Measurements from ENCODE around the gene SLC38A11. TPM values are rescaled to one million over a fixed set of nuclear protein-coding genes. Genes with fewer than 3 reads are reported as not detected.

Gene SLC38A11
- total and polyA plus RNA-seq, 10 of the 15 experiments (the other 5 are each of a cell fraction or from before 2014, with no cell fraction given): not detected

GRCh38 chr2:164903204-164903603, 52.1 kb downstream of the SLC38A11 start:
- Histone ChIP-seq H4K20me1 (ENCODE audit: control insufficient read depth, insufficient read depth) (no peaks in the 10 kb centered on the region), H3K27ac (ENCODE audit: control insufficient read depth, insufficient read depth) (no peak overlapping the region), H3K9ac (ENCODE audit: control insufficient read depth, insufficient read depth, low read length) (no peak overlapping the region), H2AFZ (ENCODE audit: control insufficient read depth, low read depth, low read length) (no peak overlapping the region), H3K4me1 (ENCODE audit: control insufficient read depth, insufficient read depth, low read length) (no peaks in the 10 kb centered on the region), H3K4me2 (ENCODE audit: control insufficient read depth, insufficient read depth) (no peak overlapping the region), H3K36me3 (ENCODE audit: control insufficient read depth in 2 of 2, insufficient read depth in 2 of 2, low read length in 1 of 2) (no peaks in the 10 kb centered on the region), H3K9me3 (replicated peaks; ENCODE audit: control insufficient read depth, insufficient read depth, low read length) (no peaks in the 10 kb centered on the region), H3K27me3 (replicated peaks in 1 of 2; ENCODE audit: control insufficient read depth in 2 of 2, insufficient read depth in 2 of 2, low read length in 1 of 2) (no peaks in the 10 kb centered on the region; a peak in 1 of 4 replicates), H3K4me3 (no peak overlapping the region), H3K79me2 (ENCODE audit: control insufficient read depth, insufficient read depth, low read length) (no peaks in the 10 kb centered on the region)
- ATAC-seq (no peak), DNase-seq (ENCODE audit: low read depth, low spot score) (no peak), FAIRE-seq (no peak)
- TF ChIP-seq SMARCA5 (IDR thresholded peaks at IDR 0.05) (no peak), CREM (IDR thresholded peaks at IDR 0.05; ENCODE audit: low read depth) (no peak), ZBTB33 (IDR thresholded peaks at IDR 0.05) (no peak), ETV6 (conservative IDR thresholded peaks at IDR 0.05 in 1 of 2, IDR thresholded peaks at IDR 0.05 in 1 of 2; ENCODE audit: borderline replicate concordance in 1 of 2, low read depth in 1 of 2) (no peak), SIN3A (IDR thresholded peaks at IDR 0.05; ENCODE audit: low read depth, low read length) (no peak), EZH2 (IDR thresholded peaks at IDR 0.05; ENCODE audit: borderline replicate concordance, control insufficient read depth, low read depth, low read length) (no peak), ZSCAN29 (IDR thresholded peaks at IDR 0.05) (no peak), ZNF384 (IDR thresholded peaks at IDR 0.05; ENCODE audit: borderline replicate concordance, low read depth, low read length) (no peak), CHD2 (IDR thresholded peaks at IDR 0.05; ENCODE audit: borderline replicate concordance, low read depth, low read length) (no peak), MTA3 (IDR thresholded peaks at IDR 0.05; ENCODE audit: borderline replicate concordance, low read length) (no peak), MAX (IDR thresholded peaks at IDR 0.05; ENCODE audit: low read depth, low read length) (no peak), NFYA (IDR thresholded peaks at IDR 0.05; ENCODE audit: borderline replicate concordance, low read depth, low read length) (no peak), RB1 (IDR thresholded peaks at IDR 0.05; ENCODE audit: borderline replicate concordance) (no peak)
- no TSS peak for BruUV-seq (replicated peaks)
- ChIA-PET CTCF (interaction anchor here (0.9 kb wide), 1 partner anchor 9 kb away, joined by 3 read pairs; no protein-coding TSS in a partner anchor), RAD21 (ENCODE audit: unreplicated experiment) (no interaction called here), POLR2A (no interaction called here), SMC1A (ENCODE audit: uncharacterized antibody, unreplicated experiment) (interaction anchor here (0.9 to 2.4 kb wide), 3 partner anchors 11 to 42 kb away, joined by 3 to 7 read pairs (median 6); no protein-coding TSS in a partner anchor)
- intact Hi-C loops (cut with micrococcal nuclease; ENCODE audit: unreplicated experiment): no loop called here
- in situ Hi-C loops (cut with MboI): no loop called here
